ENCODE data around the gene MRPS31. TPM values are rescaled to one million over a fixed set of nuclear protein-coding genes. Genes with fewer than 3 reads are reported as not detected.

The MRPS31 gene
- total RNA-seq, 2 experiments from 2014 or later: 41.0 to 44.7 TPM

GRCh38 chr13:40806241-40806640 is 35.3 kb upstream of the MRPS31 start:
- H3K4me1 Mint-ChIP-seq (ENCODE audit: low read depth): no peaks in the 10 kb centered on the region
- no peak for DNase-seq
- H3K4me3 Mint-ChIP-seq: no peak overlapping the region
- H3K36me3 Mint-ChIP-seq (ENCODE audit: low read depth): peaks cover 28% of the 10 kb centered on the region
- H3K27me3 Mint-ChIP-seq: no peaks in the 10 kb centered on the region
- intact Hi-C loops (cut with micrococcal nuclease): no loop called here
- no peak overlapping the region for H3K27ac Mint-ChIP-seq
- H3K9me3 Mint-ChIP-seq: no peaks in the 10 kb centered on the region
- no peak for TF ChIP-seq CTCF (IDR thresholded peaks at IDR 0.05)
- CTCF ChIA-PET: no interaction called here
- no peak for ATAC-seq
- POLR2A ChIA-PET: no interaction called here

GRCh38 chr13:40803316-40803715 is 32.3 kb upstream of the MRPS31 start:
- Mint-ChIP-seq H3K4me1 (ENCODE audit: low read depth) (no peaks in the 10 kb centered on the region), H3K4me3 (no peak overlapping the region), H3K36me3 (ENCODE audit: low read depth) (peaks cover 31% of the 10 kb centered on the region), H3K27ac (no peak overlapping the region), H3K27me3 (no peaks in the 10 kb centered on the region), H3K9me3 (no peaks in the 10 kb centered on the region)
- ChIA-PET CTCF (no interaction called here), POLR2A (no interaction called here)
- ATAC-seq: no peak
- DNase-seq: no peak
- intact Hi-C loops (cut with micrococcal nuclease): no loop called here
- TF ChIP-seq CTCF (IDR thresholded peaks at IDR 0.05): no peak

GRCh38 chr13:40801255-40802217 is 30.5 kb upstream of the MRPS31 start:
- intact Hi-C loops (cut with micrococcal nuclease): no loop called here
- peaks cover 29% of the 10 kb centered on the region for H3K36me3 Mint-ChIP-seq (ENCODE audit: low read depth)
- no peaks in the 10 kb centered on the region for H3K9me3 Mint-ChIP-seq
- DNase-seq: no peak
- no peaks in the 10 kb centered on the region for H3K27me3 Mint-ChIP-seq
- no peak overlapping the region for H3K27ac Mint-ChIP-seq
- no peak for ATAC-seq
- H3K4me1 Mint-ChIP-seq (ENCODE audit: low read depth): no peaks in the 10 kb centered on the region
- no peak for TF ChIP-seq CTCF (IDR thresholded peaks at IDR 0.05)
- no peak overlapping the region for H3K4me3 Mint-ChIP-seq
- POLR2A ChIA-PET: interaction anchor here (0.6 to 0.9 kb wide), 2 partner anchors 127 to 318 kb away, joined by 3 read pairs; no protein-coding TSS in a partner anchor
- CTCF ChIA-PET: interaction anchor here (0.7 to 1.4 kb wide), 2 partner anchors 13 kb away, joined by 3 to 4 read pairs; no protein-coding TSS in a partner anchor

GRCh38 chr13:40800559-40800958 is 29.6 kb upstream of the MRPS31 start:
- Mint-ChIP-seq H3K4me3 (no peak overlapping the region), H3K4me1 (ENCODE audit: low read depth) (no peaks in the 10 kb centered on the region), H3K9me3 (no peaks in the 10 kb centered on the region), H3K27me3 (no peaks in the 10 kb centered on the region), H3K27ac (no peak overlapping the region), H3K36me3 (ENCODE audit: low read depth) (peaks cover 28% of the 10 kb centered on the region)
- TF ChIP-seq CTCF (IDR thresholded peaks at IDR 0.05): no peak
- intact Hi-C loops (cut with micrococcal nuclease): no loop called here
- ChIA-PET CTCF (interaction anchor here (1.4 kb wide), 1 partner anchor 14 kb away, joined by 4 read pairs; no protein-coding TSS in a partner anchor), POLR2A (interaction anchor here (0.6 to 0.9 kb wide), 3 partner anchors 128 to 319 kb away, joined by 3 to 4 read pairs (median 3); no protein-coding TSS in a partner anchor)
- DNase-seq: no peak
- no peak for ATAC-seq

- POLR2A ChIA-PET: interaction anchor here (0.8 to 1.5 kb wide), 2 partner anchors 116 to 121 kb away, joined by 3 to 5 read pairs; no protein-coding TSS in a partner anchor
These were observed 28.5 kb upstream of the MRPS31 start for GRCh38 chr13:40799508-40799907.

More at GRCh38 chr13:40799508-40799907, 28.5 kb upstream of the MRPS31 start:
- H3K36me3 Mint-ChIP-seq (ENCODE audit: low read depth): peaks cover 31% of the 10 kb centered on the region
- H3K27me3 Mint-ChIP-seq: no peaks in the 10 kb centered on the region
- no peak for ATAC-seq
- no peaks in the 10 kb centered on the region for H3K9me3 Mint-ChIP-seq
- intact Hi-C loops (cut with micrococcal nuclease): no loop called here
- no peak for TF ChIP-seq CTCF (IDR thresholded peaks at IDR 0.05)
- no peak overlapping the region for H3K4me3 Mint-ChIP-seq
- H3K27ac Mint-ChIP-seq: no peak overlapping the region
- peaks cover 4% of the 10 kb centered on the region for H3K4me1 Mint-ChIP-seq (ENCODE audit: low read depth)
- DNase-seq: no peak
- CTCF ChIA-PET: interaction anchor here (1.4 kb wide), 1 partner anchor 9 kb away, joined by 3 read pairs; no protein-coding TSS in a partner anchor
